Uterus (tissue), 4 donors: ENCODE data around the gene PTPRN2. TPM values are rescaled to one million over a fixed set of nuclear protein-coding genes. Genes with fewer than 3 reads are reported as not detected.

ENCODE experiments used
- DNase-seq, 2 donors: peaks; one replicate each; pipeline ENCODE4 v3.0.0-alpha.2; 2019 to 2020
- H3K27ac ChIP-seq, 2 donors: fragments of 200-600 bp; sonication (generic); 1 replicate in 1 of 2; 2 replicates in 1 of 2; pipeline ENCODE4 v1.5.1; 2016 to 2018
- H3K27me3 ChIP-seq, 2 donors: fragments of 200-600 bp; sonication (generic); one replicate each; pipeline ENCODE4 v1.5.1; 2018 to 2019; ENCODE audit warnings: control low read depth in 1 of 2
- H3K36me3 ChIP-seq, 2 donors: fragments of 200-600 bp; sonication (generic); one replicate each; pipeline ENCODE4 v1.5.1; 2019; ENCODE audit warnings: control low read depth in 1 of 2
- H3K4me1 ChIP-seq, 2 donors: fragments of 200-600 bp; sonication (generic); one replicate each; pipeline ENCODE4 v1.5.1; 2018 to 2019; ENCODE audit warnings: control low read depth in 1 of 2
- H3K4me3 ChIP-seq, 2 donors: fragments of 200-600 bp; sonication (generic); 1 replicate in 1 of 2; 2 replicates in 1 of 2; pipeline ENCODE4 v1.5.1; 2018 to 2019; ENCODE audit warnings: mild to moderate bottlenecking in 1 of 2
- H3K9me3 ChIP-seq, 2 donors: fragments of 200-600 bp; sonication (generic); one replicate each; pipeline ENCODE4 v1.5.1; 2019; ENCODE audit warnings: control low read depth in 1 of 2
- POLR2A ChIP-seq, 2 donors: fragments of 450-650 bp; IDR thresholded peaks; one replicate each; pipeline ENCODE4 v1.6.1; 2016; ENCODE audit warnings: antibody characterized with exemption in 2 of 2, mild to moderate bottlenecking in 1 of 2, moderate library complexity in 1 of 2
- intact Hi-C: fragments of 100-400 bp; cut with DNase I; formaldehyde crosslinking; loops from one replicate; pipeline ENCODE4 v1.15.1; 2023; ENCODE audit warnings: low total_unique reads
- total RNA-seq, 4 donors: library from RNA; depleted of rRNA in 3 of 4; stranded (reverse); fragments of >200 nt in 3 of 4; gene quantifications; one replicate each; pipeline versions ENCODE4 v1.1.0 to v1.2.4, GENCODE V29; 2014 to 2023
- TF ChIP-seq, protein P1 (sequence below), 4 experiments: fragments of 200-600 bp in 2 of 4; fragments of 450-650 bp in 2 of 4; sonication (generic) in 2 of 4; IDR thresholded peaks; one replicate each; pipeline ENCODE4 v1.5.1; 2016 to 2019; ENCODE audit warnings: antibody characterized with exemption in 4 of 4, mild to moderate bottlenecking in 2 of 4, moderate library complexity in 1 of 4
- donor health status: DM: yes; HTN: yes; CAD: no.

Gene PTPRN2
- total RNA-seq, 4 donors from 2014 or later = 1.2 to 5.2 (median 2.3) TPM

DNA sequence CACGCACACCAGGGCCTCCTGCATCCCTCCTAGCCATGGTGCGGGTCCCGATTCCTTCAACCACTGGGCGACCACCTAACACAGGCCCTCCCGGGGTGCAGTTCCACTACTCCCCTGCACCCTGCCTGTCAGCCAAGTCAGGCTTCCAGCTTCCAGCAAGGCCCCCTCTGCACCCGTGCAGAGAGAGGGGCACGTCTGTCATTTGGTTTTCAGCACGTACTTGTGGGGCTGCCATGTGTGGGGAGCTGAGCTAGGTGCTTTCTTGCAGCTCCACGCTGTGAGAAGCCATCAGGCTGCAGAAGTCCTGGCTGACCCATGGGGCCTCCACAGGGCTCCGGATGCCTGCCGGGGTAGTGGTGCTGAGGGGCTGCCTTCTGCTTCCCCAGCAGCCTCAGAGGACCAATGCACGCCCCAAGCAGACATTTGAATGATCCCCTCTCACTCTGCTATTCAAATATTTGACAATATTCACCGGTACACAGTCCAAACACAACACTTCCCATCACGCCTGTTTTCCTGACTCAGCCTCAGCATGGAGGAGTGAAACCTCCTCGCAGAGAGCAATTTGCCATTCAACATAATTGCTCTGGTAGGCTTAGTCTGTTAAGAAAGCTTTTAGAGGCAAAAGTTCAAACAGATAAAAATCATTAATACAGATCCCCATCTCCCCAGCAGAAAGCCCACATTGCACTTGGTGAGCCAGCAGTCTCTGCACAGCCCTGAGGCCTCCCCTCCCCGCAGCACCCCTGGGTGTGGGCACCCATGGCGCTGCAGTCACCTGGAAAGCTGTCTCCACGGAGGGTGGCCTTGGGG, 449.9 kb downstream of the PTPRN2 start:
- no peak overlapping the region for H3K27ac ChIP-seq
- H3K27me3 ChIP-seq = no peaks in the 10 kb centered on the region
- no peak for DNase-seq
- no peak overlapping the region for H3K4me3 ChIP-seq
- H3K4me1 ChIP-seq = no peaks in the 10 kb centered on the region
- no peaks in the 10 kb centered on the region for H3K9me3 ChIP-seq
- TF ChIP-seq, protein P1, sequence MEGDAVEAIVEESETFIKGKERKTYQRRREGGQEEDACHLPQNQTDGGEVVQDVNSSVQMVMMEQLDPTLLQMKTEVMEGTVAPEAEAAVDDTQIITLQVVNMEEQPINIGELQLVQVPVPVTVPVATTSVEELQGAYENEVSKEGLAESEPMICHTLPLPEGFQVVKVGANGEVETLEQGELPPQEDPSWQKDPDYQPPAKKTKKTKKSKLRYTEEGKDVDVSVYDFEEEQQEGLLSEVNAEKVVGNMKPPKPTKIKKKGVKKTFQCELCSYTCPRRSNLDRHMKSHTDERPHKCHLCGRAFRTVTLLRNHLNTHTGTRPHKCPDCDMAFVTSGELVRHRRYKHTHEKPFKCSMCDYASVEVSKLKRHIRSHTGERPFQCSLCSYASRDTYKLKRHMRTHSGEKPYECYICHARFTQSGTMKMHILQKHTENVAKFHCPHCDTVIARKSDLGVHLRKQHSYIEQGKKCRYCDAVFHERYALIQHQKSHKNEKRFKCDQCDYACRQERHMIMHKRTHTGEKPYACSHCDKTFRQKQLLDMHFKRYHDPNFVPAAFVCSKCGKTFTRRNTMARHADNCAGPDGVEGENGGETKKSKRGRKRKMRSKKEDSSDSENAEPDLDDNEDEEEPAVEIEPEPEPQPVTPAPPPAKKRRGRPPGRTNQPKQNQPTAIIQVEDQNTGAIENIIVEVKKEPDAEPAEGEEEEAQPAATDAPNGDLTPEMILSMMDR (IDR thresholded peaks at IDR 0.05) = no peak
- TF ChIP-seq POLR2A (IDR thresholded peaks at IDR 0.05) = no peak
- H3K36me3 ChIP-seq = no peaks in the 10 kb centered on the region
- intact Hi-C loops = no loop called here

DNA sequence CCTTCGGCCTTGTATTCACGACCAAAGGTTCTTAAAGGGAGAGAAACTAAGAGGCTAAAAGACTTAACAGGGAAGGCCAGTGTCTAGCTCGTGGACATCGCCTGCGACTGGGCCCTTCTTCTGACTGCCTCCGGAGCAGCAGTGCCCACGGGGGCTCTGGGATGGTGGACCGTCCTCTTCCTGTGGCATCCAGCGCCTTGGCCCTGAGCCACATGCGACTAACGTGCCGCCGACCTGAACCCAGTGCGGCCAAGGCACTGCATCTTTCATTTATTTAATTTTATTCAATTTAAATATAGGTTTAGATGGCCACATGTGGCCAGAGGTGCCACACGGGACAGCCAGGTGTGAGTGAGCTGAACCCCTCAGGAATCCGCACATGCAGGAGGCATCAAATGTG, 451.7 kb downstream of the PTPRN2 start:
- DNase-seq = no peak
- intact Hi-C loops = no loop called here
- Histone ChIP-seq H3K4me3 (no peak overlapping the region), H3K4me1 (no peaks in the 10 kb centered on the region), H3K27ac (no peak overlapping the region), H3K9me3 (no peaks in the 10 kb centered on the region), H3K27me3 (no peaks in the 10 kb centered on the region), H3K36me3 (no peaks in the 10 kb centered on the region)
- TF ChIP-seq POLR2A (IDR thresholded peaks at IDR 0.05) = no peak
- TF ChIP-seq, protein P1 (IDR thresholded peaks at IDR 0.05) = no peak

DNA sequence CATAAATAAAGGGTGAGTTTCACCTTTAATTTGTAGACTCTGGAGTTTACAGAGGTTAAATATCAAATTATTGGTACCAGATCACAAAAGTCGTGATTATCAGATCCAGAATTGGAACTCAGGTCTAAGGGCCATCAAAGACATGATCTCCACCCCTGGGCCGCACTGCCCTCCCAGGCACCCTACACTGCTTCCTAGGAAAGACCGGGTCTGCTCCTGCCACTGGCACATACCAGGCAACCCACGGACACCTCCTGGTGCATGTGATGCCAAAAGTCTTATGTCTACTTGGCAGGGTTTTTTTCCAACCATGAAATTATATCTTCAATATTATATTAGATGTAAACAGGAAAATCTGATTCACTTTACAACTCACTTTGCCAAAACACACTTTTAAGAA, 452.8 kb downstream of the PTPRN2 start:
- Histone ChIP-seq H3K27ac (no peak overlapping the region), H3K27me3 (no peaks in the 10 kb centered on the region), H3K9me3 (no peaks in the 10 kb centered on the region), H3K4me3 (no peak overlapping the region), H3K36me3 (no peaks in the 10 kb centered on the region), H3K4me1 (no peaks in the 10 kb centered on the region)
- TF ChIP-seq, protein P1 (IDR thresholded peaks at IDR 0.05) = no peak
- TF ChIP-seq POLR2A (IDR thresholded peaks at IDR 0.05) = no peak
- no peak for DNase-seq
- intact Hi-C loops = no loop called here

DNA sequence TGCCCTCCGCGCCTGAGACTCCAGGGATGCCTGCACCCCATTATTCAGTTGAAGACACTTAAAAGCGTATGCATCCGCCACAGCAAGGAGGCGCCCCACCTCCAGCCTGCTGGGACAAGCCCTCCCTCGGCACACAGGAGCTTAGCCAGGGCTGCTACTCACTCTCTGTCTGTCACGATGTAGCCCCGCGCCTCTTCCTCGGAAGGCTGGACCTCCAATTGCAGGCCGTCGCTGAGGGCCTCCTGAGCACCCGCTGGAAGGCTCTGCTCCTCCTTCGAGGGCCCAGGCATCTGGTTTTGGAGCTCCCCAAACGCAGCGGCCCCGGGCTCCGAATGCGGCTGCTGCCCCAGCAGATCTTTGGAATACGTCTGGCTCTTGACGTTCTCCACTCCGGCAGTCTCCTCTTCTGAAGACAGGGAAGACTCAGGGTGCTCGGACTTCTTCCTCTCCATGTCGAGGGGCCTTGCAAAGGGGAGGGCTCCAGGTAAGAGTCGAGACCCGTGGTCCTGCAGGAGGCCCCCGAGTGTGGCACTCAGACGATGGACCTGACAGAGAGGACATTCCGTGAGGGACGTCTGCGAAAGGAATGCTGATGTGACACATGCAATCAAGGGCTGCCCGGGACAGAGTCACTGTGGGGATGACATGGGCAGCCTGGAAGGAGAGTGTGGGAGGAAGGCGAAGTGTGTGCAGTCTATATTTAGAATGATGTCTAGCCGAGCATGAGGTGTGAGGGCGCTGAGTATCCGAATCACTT, 453.9 kb downstream of the PTPRN2 start:
- no peaks in the 10 kb centered on the region for H3K4me1 ChIP-seq
- no peak overlapping the region for H3K27ac ChIP-seq
- H3K4me3 ChIP-seq = no peak overlapping the region
- H3K9me3 ChIP-seq = no peaks in the 10 kb centered on the region
- H3K36me3 ChIP-seq = no peaks in the 10 kb centered on the region
- DNase-seq = no peak
- TF ChIP-seq POLR2A (IDR thresholded peaks at IDR 0.05) = no peak
- TF ChIP-seq, protein P1 (IDR thresholded peaks at IDR 0.05) = no peak
- no peaks in the 10 kb centered on the region for H3K27me3 ChIP-seq
- intact Hi-C loops = no loop called here

DNA sequence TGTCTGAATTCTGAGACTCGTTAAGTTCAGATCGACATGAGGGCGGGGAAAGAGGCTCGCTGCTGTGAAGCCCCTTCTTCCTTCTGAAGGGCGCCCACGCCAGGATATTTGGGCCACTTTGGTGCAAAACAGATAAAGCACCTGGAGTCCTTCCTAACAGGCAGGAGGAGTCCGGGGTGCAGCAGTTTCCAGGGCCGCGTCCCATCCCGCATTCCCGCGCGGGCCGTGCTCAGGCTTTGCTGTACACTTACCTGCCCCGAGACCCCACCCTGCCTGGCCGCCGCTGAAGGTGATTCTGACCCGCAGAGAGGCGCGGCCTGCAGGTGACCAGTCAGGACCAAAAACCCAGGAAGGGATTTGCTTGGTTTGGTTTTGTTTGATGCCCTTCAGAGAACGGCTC, 454.6 kb downstream of the PTPRN2 start:
- H3K36me3 ChIP-seq = no peaks in the 10 kb centered on the region
- intact Hi-C loops = no loop called here
- H3K4me3 ChIP-seq = no peak overlapping the region
- TF ChIP-seq, protein P1 (IDR thresholded peaks at IDR 0.05) = no peak
- TF ChIP-seq POLR2A (IDR thresholded peaks at IDR 0.05) = no peak
- H3K4me1 ChIP-seq = no peaks in the 10 kb centered on the region
- DNase-seq = no peak
- H3K27me3 ChIP-seq = no peaks in the 10 kb centered on the region
- no peak overlapping the region for H3K27ac ChIP-seq
- no peaks in the 10 kb centered on the region for H3K9me3 ChIP-seq
